SK-N-SH (cell line): ENCODE results near the gene MYOG. TPM values are rescaled to one million over a fixed set of nuclear protein-coding genes. Genes with fewer than 3 reads are reported as not detected.

Source experiments
- CTCF ChIA-PET: fragments of 300-600, 350-600 bp; formaldehyde crosslinking; extraction: SDS; loops from one replicate; lab custom pipeline; 2021; lab: Yijun Ruan, JAX
- POLR2A ChIA-PET: fragments of 350-600 bp; sonication (Branson Sonifier 250); formaldehyde crosslinking; extraction: SDS; loops from one replicate; lab custom pipeline; 2020; ENCODE audit warnings: antibody characterized with exemption, inconsistent platforms; lab: Yijun Ruan, JAX
- DNase-seq: peaks from one replicate; pipeline ENCODE4 v3.0.0; 2012
- H2AFZ ChIP-seq: fragments of 200-600 bp; sonication (generic); 2 replicates; pipeline ENCODE4 v1.8.1; 2016; ENCODE audit warnings: antibody characterized with exemption, mild to moderate bottlenecking, low read depth
- H3F3A ChIP-seq: fragments of 200-600 bp; sonication (generic); replicated peaks from 2 replicates; pipeline ENCODE3; 2016; ENCODE audit warnings: antibody characterized with exemption, mild to moderate bottlenecking; ENCODE audit not compliant: insufficient read depth
- H3K27ac ChIP-seq, 2 experiments: fragments of 200-500 bp in 1 of 2; fragments of 200-600 bp in 1 of 2; sonication (Bioruptor generic) in 1 of 2; sonication (generic), shearing (Covaris generic) in 1 of 2; 2 replicates each; pipeline versions ENCODE4 v1.5.1 to v1.6.1; 2014 to 2016; ENCODE audit warnings: low read depth in 2 of 2, inconsistent platforms in 1 of 2, low read length in 1 of 2, mild to moderate bottlenecking in 1 of 2, mixed read lengths in 1 of 2
- H3K27me3 ChIP-seq: fragments of 200-600 bp; sonication (generic), shearing (Covaris generic); 2 replicates; pipeline ENCODE4 v1.6.1; 2016; ENCODE audit warnings: mixed run types; ENCODE audit not compliant: insufficient read depth
- H3K36me3 ChIP-seq, 2 experiments: fragments of 200-500 bp in 1 of 2; fragments of 200-600 bp in 1 of 2; sonication (Bioruptor generic) in 1 of 2; sonication (generic) in 1 of 2; replicated peaks in 1 of 2; 2 replicates each; pipeline versions ENCODE3 to v1.5.1; 2014 to 2016; ENCODE audit warnings: low read length in 1 of 2, mild to moderate bottlenecking in 1 of 2; ENCODE audit not compliant: insufficient read depth in 2 of 2, control insufficient read depth in 1 of 2
- H3K4me1 ChIP-seq, 2 experiments: fragments of 200-500 bp in 1 of 2; fragments of 200-600 bp in 1 of 2; sonication (Bioruptor generic) in 1 of 2; sonication (generic), shearing (Covaris generic) in 1 of 2; 2 replicates each; pipeline versions ENCODE4 v1.5.1 to v1.6.1; 2014 to 2016; ENCODE audit warnings: low read depth in 1 of 2, low read length in 1 of 2, mixed run types in 1 of 2; ENCODE audit not compliant: insufficient read depth in 2 of 2, control insufficient read depth in 1 of 2
- H3K4me2 ChIP-seq: fragments of 200-600 bp; sonication (generic), shearing (Covaris generic); 2 replicates; pipeline ENCODE4 v1.6.1; 2017; ENCODE audit warnings: mixed run types
- H3K4me3 ChIP-seq, 2 experiments: fragments of 200-500 bp in 1 of 2; fragments of 200-600 bp in 1 of 2; sonication (Bioruptor generic) in 1 of 2; sonication (generic), shearing (Covaris generic) in 1 of 2; 2 replicates each; pipeline versions ENCODE4 v1.5.1 to v1.8.1; 2014 to 2016; ENCODE audit warnings: low read depth in 2 of 2, inconsistent platforms in 1 of 2, low read length in 1 of 2, mild to moderate bottlenecking in 1 of 2, mixed read lengths in 1 of 2, moderate library complexity in 1 of 2
- H3K79me2 ChIP-seq: fragments of 200-600 bp; sonication (generic); 2 replicates; pipeline ENCODE4 v1.8.1; 2017; ENCODE audit warnings: mild to moderate bottlenecking; ENCODE audit not compliant: insufficient read depth
- H3K9ac ChIP-seq: fragments of 200-600 bp; sonication (generic); 2 replicates; pipeline ENCODE4 v1.6.1; 2017; ENCODE audit warnings: mixed run types
- H3K9me2 ChIP-seq: fragments of 200-600 bp; sonication (generic); 2 replicates; pipeline ENCODE4 v1.6.1; 2017; ENCODE audit warnings: mixed run types
- H3K9me3 ChIP-seq: fragments of 200-600 bp; sonication (generic); 2 replicates; pipeline ENCODE4 v1.6.1; 2017; ENCODE audit warnings: mixed run types, mild to moderate bottlenecking, moderate library complexity
- H4K20me1 ChIP-seq: fragments of 200-600 bp; sonication (generic); 2 replicates; pipeline ENCODE4 v1.6.1; 2017; ENCODE audit warnings: mild to moderate bottlenecking, mixed run types; ENCODE audit not compliant: insufficient read depth
- CHD2 ChIP-seq: fragments of 150-350 bp; IDR thresholded peaks from 2 replicates; pipeline ENCODE4 v1.6.1; 2018; ENCODE audit warnings: low read length; ENCODE audit not compliant: partially characterized antibody
- CTCF ChIP-seq: fragments of 200-600 bp; sonication (generic); IDR thresholded peaks from 2 replicates; pipeline ENCODE4 v1.6.1; 2017; ENCODE audit warnings: antibody characterized with exemption, mild to moderate bottlenecking, moderate library complexity
- ELF1 ChIP-seq: IDR thresholded peaks from 2 replicates; pipeline ENCODE4 v1.4.0; 2012
- EP300 ChIP-seq, 2 experiments: IDR thresholded peaks; 2 replicates each; pipeline versions ENCODE4 v1.4.0 to v1.6.1; 2012; ENCODE audit warnings: borderline replicate concordance in 1 of 2, low read depth in 1 of 2, low read length in 1 of 2
- FOXM1 ChIP-seq: IDR thresholded peaks from 2 replicates; pipeline ENCODE4 v1.4.0; 2012; ENCODE audit warnings: low read depth, mild to moderate bottlenecking
- GABPA ChIP-seq: IDR thresholded peaks from 2 replicates; pipeline ENCODE4 v1.4.0; 2012; ENCODE audit warnings: low read depth, mild to moderate bottlenecking
- IRF3 ChIP-seq: fragments of 150-350 bp; IDR thresholded peaks from 2 replicates; pipeline ENCODE4 v1.6.1; 2016; ENCODE audit warnings: mild to moderate bottlenecking, low read depth, low read length
- MAX ChIP-seq: IDR thresholded peaks from 2 replicates; pipeline ENCODE4 v1.4.0; 2012; ENCODE audit warnings: low read depth
- MXI1 ChIP-seq: IDR thresholded peaks from 2 replicates; pipeline ENCODE4 v1.6.1; 2012; ENCODE audit warnings: mild to moderate bottlenecking, low read depth, low read length, improper control_type of control experiment
- PBX3 ChIP-seq: IDR thresholded peaks from 2 replicates; pipeline ENCODE4; 2012
- POLR2AphosphoS5 ChIP-seq: IDR thresholded peaks from 2 replicates; pipeline ENCODE4 v1.6.1; 2012; ENCODE audit warnings: low read depth, low read length
- RCOR1 ChIP-seq: fragments of 150-350 bp; IDR thresholded peaks from 2 replicates; pipeline ENCODE4 v1.6.1; 2017; ENCODE audit warnings: antibody characterized with exemption, low read length
- SIN3A ChIP-seq: IDR thresholded peaks from 2 replicates; pipeline ENCODE4 v1.6.1; 2012; ENCODE audit warnings: low read depth, mild to moderate bottlenecking, low read length, moderate library complexity, borderline replicate concordance
- SMC3 ChIP-seq: IDR thresholded peaks from 2 replicates; pipeline ENCODE4 v1.6.1; 2012; ENCODE audit warnings: low read depth, low read length, improper control_type of control experiment
- TAF1 ChIP-seq: IDR thresholded peaks from 2 replicates; pipeline ENCODE4 v1.6.1; 2012; ENCODE audit warnings: low read depth, mild to moderate bottlenecking, low read length, moderate library complexity, borderline replicate concordance
- TEAD4 ChIP-seq: IDR thresholded peaks from 2 replicates; pipeline ENCODE4 v1.4.0; 2012; ENCODE audit warnings: mild to moderate bottlenecking, borderline replicate concordance; ENCODE audit not compliant: insufficient read depth
- YY1 ChIP-seq: IDR thresholded peaks from 2 replicates; pipeline ENCODE4 v1.4.0; 2012; ENCODE audit warnings: low read depth, mild to moderate bottlenecking
- WGBS: methylation state at CpG from one replicate; pipeline ENCODE4 v1.1.6; 2017; ENCODE audit warnings: low lambda C conversion rate; 5-methylcytosine and 5-hydroxymethylcytosine counted together
- polyA plus RNA-seq, 3 experiments: library from polyadenylated mRNA; depleted of rRNA; stranded (reverse); fragments of >200 nt; gene quantifications; 2 replicates each; pipeline ENCODE4 v1.2.3, GENCODE V29; 2012

MYOG gene
- polyA plus RNA-seq, 1 of the 3 experiments (the other 2 are of a cell fraction) = not detected

- Histone ChIP-seq H3K9me3 (no peaks in the 10 kb centered on the region), H3K4me3 (no peak overlapping the region), H3K9ac (no peak overlapping the region), H4K20me1 (no peaks in the 10 kb centered on the region), H3K4me1 (no peaks in the 10 kb centered on the region; a peak in 1 of 4 replicates), H3K79me2 (no peaks in the 10 kb centered on the region), H3K27ac (no peak overlapping the region), H2AFZ (no peak overlapping the region), H3K9me2 (no peaks in the 10 kb centered on the region), H3K4me2 (no peak overlapping the region), H3F3A (no peaks in the 10 kb centered on the region), H3K27me3 (peaks cover 23% of the 10 kb centered on the region), H3K36me3 (no peaks in the 10 kb centered on the region)
- no peak for TF ChIP-seq MXI1
- TF ChIP-seq PBX3 = no peak
- TF ChIP-seq GABPA = no peak
- ChIA-PET CTCF (interaction anchor here (1.4 to 26.1 kb wide), 5 partner anchors 59 to 155 kb away, joined by 3 to 396 read pairs (median 43); no protein-coding TSS in a partner anchor), POLR2A (no interaction called here)
- WGBS = 41% methylated on average over 7 of the region's 7 CpGs
- no peak for DNase-seq
Measured at GRCh38 chr1:203114202-203114601, 28.4 kb upstream of the MYOG start.

GRCh38 chr1:203113308-203113707 lies 27.5 kb upstream of the MYOG start:
- no peak overlapping the region for H3K4me3 ChIP-seq
- H3K4me2 ChIP-seq = no peak overlapping the region
- ChIA-PET POLR2A (no interaction called here), CTCF (interaction anchor here (1.4 to 26.1 kb wide), 5 partner anchors 60 to 156 kb away, joined by 3 to 396 read pairs (median 43); no protein-coding TSS in a partner anchor)
- H3K27ac ChIP-seq = no peak overlapping the region
- H2AFZ ChIP-seq = no peak overlapping the region
- H3K4me1 ChIP-seq = no peaks in the 10 kb centered on the region; a peak in 1 of 4 replicates
- H3K79me2 ChIP-seq = no peaks in the 10 kb centered on the region
- H3K9me3 ChIP-seq = no peaks in the 10 kb centered on the region
- H4K20me1 ChIP-seq = no peaks in the 10 kb centered on the region
- H3K36me3 ChIP-seq = no peaks in the 10 kb centered on the region
- no peaks in the 10 kb centered on the region for H3F3A ChIP-seq
- TF ChIP-seq TAF1 (no peak), SIN3A (no peak), SMC3 (no peak), POLR2AphosphoS5 (no peak), PBX3 (no peak)
- no peaks in the 10 kb centered on the region for H3K9me2 ChIP-seq
- peaks cover 31% of the 10 kb centered on the region for H3K27me3 ChIP-seq
- 50% methylated on average over 4 of the region's 4 CpGs for WGBS
- no peak for DNase-seq
- no peak overlapping the region for H3K9ac ChIP-seq

- Histone ChIP-seq H3K4me1 (no peaks in the 10 kb centered on the region; a peak in 1 of 4 replicates), H3K4me2 (no peak overlapping the region), H3K4me3 (no peak overlapping the region), H3F3A (no peaks in the 10 kb centered on the region), H3K79me2 (no peaks in the 10 kb centered on the region), H3K27me3 (peaks cover 35% of the 10 kb centered on the region), H3K27ac (no peak overlapping the region), H4K20me1 (no peaks in the 10 kb centered on the region), H3K9me3 (no peaks in the 10 kb centered on the region), H3K36me3 (no peaks in the 10 kb centered on the region), H3K9ac (no peak overlapping the region), H2AFZ (no peak overlapping the region), H3K9me2 (no peaks in the 10 kb centered on the region)
- TF ChIP-seq EP300 (IDR thresholded peaks at IDR 0.05; ENCODE audit: borderline replicate concordance in 1 of 2, low read depth in 1 of 2, low read length in 1 of 2) (no peak), MAX (no peak), SIN3A (no peak), IRF3 (no peak), CHD2 (no peak), ELF1 (no peak), CTCF (no peak), POLR2AphosphoS5 (no peak), TEAD4 (no peak), FOXM1 (no peak), RCOR1 (no peak), YY1 (no peak)
- ChIA-PET POLR2A (no interaction called here), CTCF (interaction anchor here (1.4 to 26.1 kb wide), 5 partner anchors 11 to 157 kb away, joined by 3 to 396 read pairs (median 43); no protein-coding TSS in a partner anchor)
- DNase-seq = no peak
- WGBS = 69% methylated on average over 2 of the region's 2 CpGs
Measured at GRCh38 chr1:203112475-203112874, 26.7 kb upstream of the MYOG start.
